HG02571 (cell line): ENCODE data around the gene MIAT.
"Not testable (repeated sequence)": the region's sequence is repeated elsewhere in the genome, so short reads cannot be mapped to it uniquely, and the experiment has no call there.

Experiments
- ATAC-seq: cut with Tn5 transposase; IDR thresholded peaks from one replicate; pipeline ENCODE4 v1.9.1; 2021; ENCODE audit warnings: mild to moderate bottlenecking, moderate library complexity; ENCODE audit not compliant: unreplicated experiment

The MIAT gene

DNA sequence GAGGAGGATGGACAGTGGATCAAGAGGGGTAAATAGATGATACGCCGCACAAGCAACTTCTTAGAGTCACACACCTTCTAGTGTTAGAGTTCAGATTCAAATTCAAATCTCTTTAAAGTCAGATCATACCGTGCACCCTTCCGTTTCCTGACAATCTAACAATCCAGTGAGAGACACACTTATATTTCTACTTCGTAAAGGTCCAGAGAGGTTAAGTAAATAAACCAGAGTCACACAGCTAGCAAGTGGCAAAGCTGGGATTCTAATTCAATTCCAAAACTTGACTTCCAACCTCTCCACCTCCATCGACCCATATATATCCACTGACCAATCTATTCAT, 34.0 kb downstream of the MIAT start:
- ATAC-seq: no peak

- ATAC-seq: no peak
Measured at GRCh38 chr22:26692215-26692614, 34.8 kb downstream of the MIAT start.

DNA sequence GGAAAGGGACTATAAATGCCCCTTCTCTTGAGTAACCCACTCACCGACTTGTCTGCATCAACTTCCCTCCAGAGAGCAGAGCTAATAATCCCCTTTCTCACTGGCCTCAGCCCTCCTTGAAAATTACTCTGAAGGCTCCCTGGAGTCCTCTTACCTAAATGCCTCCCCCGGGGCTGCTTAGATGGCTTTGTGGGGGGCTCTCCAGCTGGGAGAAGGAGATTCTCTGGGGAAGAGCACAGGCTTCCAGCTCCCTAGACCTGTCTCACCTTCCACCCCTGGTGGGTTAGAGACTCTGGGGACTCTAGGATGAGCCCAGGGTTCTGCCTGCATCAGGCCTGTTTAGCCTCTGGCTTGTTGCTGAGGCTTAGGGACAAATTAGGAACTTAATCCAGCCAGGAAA, 39.8 kb downstream of the MIAT start:
- ATAC-seq: no peak

- no peak for ATAC-seq
Measured at GRCh38 chr22:26700462-26700861, 43.1 kb downstream of the MIAT start.

DNA sequence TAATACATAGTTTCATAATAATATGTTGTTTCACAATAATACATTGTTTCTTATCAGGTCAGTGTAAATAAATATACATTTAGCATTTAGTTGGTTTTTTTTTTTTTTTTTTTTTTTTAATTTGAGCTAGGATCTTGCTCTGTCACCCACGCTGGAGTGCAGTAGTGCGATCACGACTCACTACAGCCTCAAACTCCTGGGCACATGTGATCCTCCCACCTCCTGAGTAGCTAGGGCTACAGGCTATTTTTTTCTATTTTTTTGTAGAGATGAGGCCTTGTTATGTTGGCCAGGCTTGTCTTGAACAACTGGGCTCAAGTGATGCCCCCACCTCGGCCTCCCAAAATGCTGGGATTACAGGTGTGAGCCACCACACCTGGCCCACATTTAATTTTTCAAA, 43.5 kb downstream of the MIAT start:
- no peak for ATAC-seq

GRCh38 chr22:26701323-26701722, 43.9 kb downstream of the MIAT start:
- no peak for ATAC-seq

GRCh38 chr22:26702906-26703830, 45.8 kb downstream of the MIAT start:
- ATAC-seq: no peak

DNA sequence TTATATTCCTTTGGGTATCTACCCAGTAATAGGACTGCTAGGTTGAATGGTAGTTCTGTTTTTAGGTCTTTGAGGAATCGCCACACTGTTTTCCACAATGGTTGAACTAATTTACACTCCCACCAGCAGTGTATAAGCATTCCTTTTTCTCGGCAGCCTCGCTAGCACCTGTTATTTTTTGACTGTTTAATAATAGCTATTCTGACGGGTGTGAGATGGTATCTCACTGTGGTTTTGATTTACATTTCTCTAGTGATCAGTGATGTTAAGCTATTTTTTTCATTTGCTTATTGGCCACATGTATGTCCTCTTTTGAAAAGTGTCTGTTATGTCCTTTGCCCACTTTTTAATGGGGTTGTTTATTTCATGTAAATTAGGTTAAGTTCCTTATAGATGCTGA, 48.0 kb downstream of the MIAT start:
- not testable (repeated sequence) for ATAC-seq

- no peak for ATAC-seq
Measured at GRCh38 chr22:26707090-26707489, 49.7 kb downstream of the MIAT start.

DNA sequence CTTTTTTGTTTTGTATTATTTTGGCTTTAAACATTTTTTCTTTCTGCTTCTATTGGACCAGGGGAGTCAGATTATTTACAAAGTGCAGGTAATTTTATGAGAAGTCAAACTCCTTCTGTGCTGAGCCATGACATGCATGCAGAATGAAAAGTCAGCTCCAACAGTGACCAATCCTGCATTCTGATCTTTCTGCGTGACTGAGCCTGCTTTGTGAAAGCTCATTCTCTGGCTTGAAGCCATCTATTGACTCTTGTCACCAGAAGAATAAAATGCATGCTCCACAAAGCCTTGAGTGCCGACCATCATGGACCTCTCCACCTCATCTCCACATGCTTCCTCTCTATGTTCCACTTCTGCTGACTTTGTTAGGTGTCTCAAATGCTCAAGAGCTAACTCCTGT, 50.2 kb downstream of the MIAT start:
- no peak for ATAC-seq

DNA sequence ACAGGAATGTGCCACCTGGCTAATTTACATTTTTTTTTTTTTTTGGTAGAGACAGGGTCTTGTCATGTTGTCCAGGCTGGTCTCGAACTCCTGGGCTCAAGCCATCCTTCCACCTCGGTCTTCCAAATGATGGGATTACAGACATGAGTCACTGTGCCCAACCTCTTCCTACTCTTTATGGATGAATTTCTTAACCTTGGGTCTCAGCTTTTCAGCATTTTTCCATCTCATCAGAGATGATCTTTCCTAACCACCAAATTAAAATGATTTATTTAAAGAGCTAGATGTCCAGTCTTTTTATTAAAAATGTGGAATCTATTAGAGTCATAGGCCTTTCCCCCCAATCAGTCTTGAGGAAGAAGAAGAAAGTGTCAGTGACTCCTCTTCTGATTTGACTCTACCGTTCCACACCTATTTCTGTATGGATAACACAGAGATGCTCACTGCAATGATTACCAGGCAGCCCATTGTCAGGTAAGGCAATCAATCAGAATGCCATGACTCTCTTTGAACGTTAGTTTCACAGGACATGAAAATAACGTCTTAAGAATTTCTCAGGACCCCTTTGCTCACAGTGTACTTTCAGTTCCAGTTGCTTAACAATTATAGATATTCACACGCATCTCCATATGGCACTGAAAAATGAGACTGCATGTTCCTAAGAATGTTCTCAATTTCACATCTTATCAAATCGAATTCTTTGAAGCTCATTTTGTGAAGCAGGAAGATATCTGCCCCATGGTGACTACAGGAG, 51.0 kb downstream of the MIAT start:
- no peak for ATAC-seq

GRCh38 chr22:26709617-26710390, 52.4 kb downstream of the MIAT start:
- ATAC-seq: no peak

GRCh38 chr22:26711205-26711963, 54.0 kb downstream of the MIAT start:
- ATAC-seq: no peak

GRCh38 chr22:26712158-26712557, 54.8 kb downstream of the MIAT start:
- no peak for ATAC-seq

DNA sequence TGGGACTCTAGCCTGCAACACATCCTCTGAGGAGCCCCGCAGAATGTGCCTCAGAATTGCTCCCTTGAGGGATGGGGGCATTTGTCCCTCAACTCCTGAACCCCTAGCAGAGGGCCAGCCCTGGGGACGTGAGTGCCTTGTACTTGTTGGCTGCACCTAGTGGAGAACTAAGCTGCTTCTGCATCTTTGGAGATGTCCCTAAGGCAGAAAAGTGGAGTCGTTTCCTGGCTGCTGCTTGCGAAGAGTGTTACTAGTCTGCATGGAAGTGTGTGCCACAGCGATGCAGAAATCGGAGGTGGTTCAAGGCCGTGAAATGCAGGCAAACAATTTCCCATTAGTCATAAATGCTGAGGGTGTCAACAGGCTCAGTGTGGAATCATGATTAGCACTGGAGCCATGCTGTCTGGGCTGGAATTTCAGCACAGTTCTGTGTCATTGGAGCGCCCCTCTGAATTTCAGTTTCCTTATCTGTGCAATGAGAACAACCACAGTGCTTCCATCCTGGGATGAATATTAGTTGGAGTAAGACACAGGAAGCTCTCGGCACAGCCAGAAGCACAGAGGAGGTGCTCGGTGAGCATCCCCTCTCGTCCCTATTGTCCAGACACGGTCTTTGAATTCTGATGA, 56.5 kb downstream of the MIAT start:
- no peak for ATAC-seq

GRCh38 chr22:26714971-26715370, 57.6 kb downstream of the MIAT start:
- no peak for ATAC-seq

DNA sequence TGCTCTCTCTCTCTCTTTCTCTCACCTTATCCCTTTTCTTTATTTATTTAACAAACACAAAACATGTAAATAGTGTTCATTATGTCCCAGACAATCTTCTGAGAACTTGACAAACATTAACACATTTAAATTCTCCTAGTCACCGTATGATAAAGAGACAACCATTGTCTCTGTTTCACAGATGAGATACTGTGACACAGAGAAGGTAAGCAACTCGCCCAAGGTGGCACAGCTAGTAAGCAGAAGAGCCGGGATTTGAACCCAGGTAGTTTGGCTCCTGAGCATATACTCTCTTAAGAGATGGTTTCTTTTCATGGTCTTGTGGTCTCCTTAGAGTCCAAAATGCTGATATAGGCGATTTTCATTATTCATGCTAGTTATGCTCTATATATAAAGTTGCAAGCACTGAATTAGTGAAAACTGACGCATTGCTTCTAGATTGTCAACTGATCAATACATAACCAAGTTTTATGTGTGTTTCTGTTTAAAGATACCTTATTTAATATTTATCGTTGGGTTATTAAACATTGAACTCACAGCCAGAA, 58.1 kb downstream of the MIAT start:
- no peak for ATAC-seq

DNA sequence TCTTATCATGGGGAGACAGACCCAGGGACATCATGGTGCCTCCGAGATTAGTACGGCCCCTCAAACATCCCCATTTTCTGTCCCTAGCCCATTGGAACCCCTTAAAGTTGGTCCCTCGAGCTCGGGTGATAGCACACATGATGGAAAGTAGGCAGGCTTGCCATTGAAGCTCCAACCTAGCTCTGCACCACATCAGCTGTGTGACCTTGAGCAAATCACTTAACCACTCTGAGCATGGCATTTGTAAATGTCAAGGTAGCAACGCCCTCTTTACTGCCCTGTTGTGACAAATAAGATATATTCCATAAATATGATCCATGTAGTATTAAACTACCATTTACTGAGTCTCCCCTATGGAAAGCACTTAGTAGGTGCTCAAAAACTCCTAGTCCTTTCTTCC, 61.1 kb downstream of the MIAT start:
- ATAC-seq: no peak

DNA sequence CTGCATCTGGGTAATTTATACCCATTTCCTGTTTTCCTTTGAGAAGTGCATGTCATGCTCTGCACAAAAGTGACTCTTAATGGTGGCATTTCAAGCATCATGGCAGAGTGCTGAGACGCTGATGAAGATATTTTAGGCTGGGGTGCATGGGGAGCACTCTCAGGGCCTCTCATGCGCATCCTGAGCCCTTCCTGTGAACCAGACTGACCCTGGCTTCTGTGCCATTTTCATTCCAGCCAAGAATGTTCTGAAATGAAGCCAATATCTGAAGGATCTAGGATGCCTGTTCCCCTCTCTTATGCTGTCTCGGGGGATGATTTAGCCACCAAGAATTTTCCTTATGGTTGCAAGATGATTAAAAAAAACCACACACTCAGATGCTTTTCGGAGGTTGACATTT, 61.5 kb downstream of the MIAT start:
- no peak for ATAC-seq

GRCh38 chr22:26722159-26722558, 64.8 kb downstream of the MIAT start:
- no peak for ATAC-seq
